Effector memory CD4-positive, alpha-beta T cell (primary cell): ENCODE measurements around the gene TGM2.

Experiments used
- DNase-seq, 3 donors: peaks; one replicate each; pipeline ENCODE4 v3.0.0-alpha.2; 2020
- H3K27ac ChIP-seq: 2 replicates; pipeline ENCODE4 v1.7.0; 2013; ENCODE audit warnings: mild to moderate bottlenecking, low read length, moderate library complexity; ENCODE audit not compliant: insufficient read depth, poor library complexity, severe bottlenecking
- H3K27me3 ChIP-seq: replicated peaks from 2 replicates; pipeline ENCODE4 v1.7.0; 2013; ENCODE audit warnings: mild to moderate bottlenecking, low read length; ENCODE audit not compliant: insufficient read depth, control insufficient read depth, poor library complexity, severe bottlenecking
- H3K36me3 ChIP-seq: 2 replicates; pipeline ENCODE4 v1.7.0; 2013; ENCODE audit warnings: mild to moderate bottlenecking, low read length, moderate library complexity; ENCODE audit not compliant: control insufficient read depth, insufficient read depth
- H3K4me1 ChIP-seq: 2 replicates; pipeline ENCODE4 v1.7.0; 2013; ENCODE audit warnings: low read length, mild to moderate bottlenecking; ENCODE audit not compliant: control insufficient read depth, insufficient read depth, poor library complexity, severe bottlenecking
- H3K4me3 ChIP-seq: 2 replicates; pipeline ENCODE4 v1.7.0; 2013; ENCODE audit warnings: low read length, low read depth, mild to moderate bottlenecking; ENCODE audit not compliant: insufficient read depth, poor library complexity, severe bottlenecking
- H3K9me3 ChIP-seq: 2 replicates; pipeline ENCODE4 v1.7.0; 2013; ENCODE audit warnings: mild to moderate bottlenecking, low read length, moderate library complexity; ENCODE audit not compliant: control insufficient read depth

Gene TGM2

GRCh38 chr20:38132910-38133501 is 32.1 kb downstream of the TGM2 start:
- Histone ChIP-seq H3K27ac (no peak overlapping the region), H3K36me3 (no peaks in the 10 kb centered on the region), H3K4me1 (no peaks in the 10 kb centered on the region), H3K9me3 (no peaks in the 10 kb centered on the region), H3K4me3 (no peak overlapping the region), H3K27me3 (no peaks in the 10 kb centered on the region)
- no peak for DNase-seq

GRCh38 chr20:38132156-38132909 is 32.7 kb downstream of the TGM2 start:
- Histone ChIP-seq H3K27ac (no peak overlapping the region), H3K4me1 (no peaks in the 10 kb centered on the region), H3K4me3 (no peak overlapping the region), H3K27me3 (no peaks in the 10 kb centered on the region), H3K36me3 (no peaks in the 10 kb centered on the region), H3K9me3 (no peaks in the 10 kb centered on the region)
- no peak for DNase-seq

- Histone ChIP-seq H3K9me3 (no peaks in the 10 kb centered on the region), H3K27ac (no peak overlapping the region), H3K27me3 (no peaks in the 10 kb centered on the region), H3K4me3 (no peak overlapping the region), H3K4me1 (no peaks in the 10 kb centered on the region), H3K36me3 (no peaks in the 10 kb centered on the region)
- no peak for DNase-seq
These were observed 33.4 kb downstream of the TGM2 start for GRCh38 chr20:38131588-38132121.

GRCh38 chr20:38130687-38131587 is 34.1 kb downstream of the TGM2 start:
- no peak for DNase-seq
- Histone ChIP-seq H3K4me3 (no peak overlapping the region), H3K36me3 (no peaks in the 10 kb centered on the region), H3K9me3 (no peaks in the 10 kb centered on the region), H3K27me3 (no peaks in the 10 kb centered on the region), H3K27ac (no peak overlapping the region), H3K4me1 (no peaks in the 10 kb centered on the region)

- Histone ChIP-seq H3K27ac (no peak overlapping the region), H3K4me1 (no peaks in the 10 kb centered on the region), H3K9me3 (no peaks in the 10 kb centered on the region), H3K4me3 (no peak overlapping the region), H3K27me3 (no peaks in the 10 kb centered on the region), H3K36me3 (no peaks in the 10 kb centered on the region)
- DNase-seq = no peak
These were observed 35.0 kb downstream of the TGM2 start for GRCh38 chr20:38129893-38130609.

GRCh38 chr20:38129248-38129865 is 35.7 kb downstream of the TGM2 start:
- no peak for DNase-seq
- Histone ChIP-seq H3K9me3 (no peaks in the 10 kb centered on the region), H3K27ac (no peak overlapping the region), H3K36me3 (no peaks in the 10 kb centered on the region), H3K27me3 (no peaks in the 10 kb centered on the region), H3K4me3 (no peak overlapping the region), H3K4me1 (no peaks in the 10 kb centered on the region)

GRCh38 chr20:38128691-38129090 is 36.4 kb downstream of the TGM2 start:
- DNase-seq = no peak
- no peaks in the 10 kb centered on the region for H3K36me3 ChIP-seq
- H3K27me3 ChIP-seq = no peaks in the 10 kb centered on the region
- no peak overlapping the region for H3K4me3 ChIP-seq
- no peaks in the 10 kb centered on the region for H3K9me3 ChIP-seq
- no peak overlapping the region for H3K27ac ChIP-seq
- H3K4me1 ChIP-seq = no peaks in the 10 kb centered on the region

- Histone ChIP-seq H3K4me1 (no peaks in the 10 kb centered on the region), H3K36me3 (no peaks in the 10 kb centered on the region), H3K27ac (no peak overlapping the region), H3K27me3 (no peaks in the 10 kb centered on the region), H3K4me3 (no peak overlapping the region), H3K9me3 (no peaks in the 10 kb centered on the region)
- no peak for DNase-seq
These were observed 37.0 kb downstream of the TGM2 start for GRCh38 chr20:38127920-38128528.
